ENCODE data around the gene DDN. TPM values are rescaled to one million over a fixed set of nuclear protein-coding genes. Genes with fewer than 3 reads are reported as not detected.

The DDN gene
- polyA plus RNA-seq, 1 of the 3 experiments (the other 2 are of a cell fraction), result 0.20 TPM

- H3K36me3 ChIP-seq (replicated peaks in 1 of 2; ENCODE audit: control insufficient read depth in 1 of 2, insufficient read depth in 2 of 2, low read length in 1 of 2), result peaks cover 47 to 84% of the 10 kb centered on the region in 2 experiments
- H3K79me2 ChIP-seq (ENCODE audit: insufficient read depth), result no peaks in the 10 kb centered on the region
- 95% methylated on average over 4 of the region's 4 CpGs for whole genome bisulfite sequencing (ENCODE audit: low lambda C conversion rate)
- no peaks in the 10 kb centered on the region for H3K9me3 ChIP-seq
- H3F3A ChIP-seq (replicated peaks; ENCODE audit: insufficient read depth), result peaks cover 18% of the 10 kb centered on the region
- TF ChIP-seq, protein P1, sequence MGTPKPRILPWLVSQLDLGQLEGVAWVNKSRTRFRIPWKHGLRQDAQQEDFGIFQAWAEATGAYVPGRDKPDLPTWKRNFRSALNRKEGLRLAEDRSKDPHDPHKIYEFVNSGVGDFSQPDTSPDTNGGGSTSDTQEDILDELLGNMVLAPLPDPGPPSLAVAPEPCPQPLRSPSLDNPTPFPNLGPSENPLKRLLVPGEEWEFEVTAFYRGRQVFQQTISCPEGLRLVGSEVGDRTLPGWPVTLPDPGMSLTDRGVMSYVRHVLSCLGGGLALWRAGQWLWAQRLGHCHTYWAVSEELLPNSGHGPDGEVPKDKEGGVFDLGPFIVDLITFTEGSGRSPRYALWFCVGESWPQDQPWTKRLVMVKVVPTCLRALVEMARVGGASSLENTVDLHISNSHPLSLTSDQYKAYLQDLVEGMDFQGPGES (IDR thresholded peaks at IDR 0.05; ENCODE audit: low read depth, low read length), result no peak
- TF ChIP-seq RCOR1 (IDR thresholded peaks at IDR 0.05; ENCODE audit: low read length) (no peak), RXRA (IDR thresholded peaks at IDR 0.05; ENCODE audit: borderline replicate concordance, low read depth) (no peak)
- TF ChIP-seq, protein P2, sequence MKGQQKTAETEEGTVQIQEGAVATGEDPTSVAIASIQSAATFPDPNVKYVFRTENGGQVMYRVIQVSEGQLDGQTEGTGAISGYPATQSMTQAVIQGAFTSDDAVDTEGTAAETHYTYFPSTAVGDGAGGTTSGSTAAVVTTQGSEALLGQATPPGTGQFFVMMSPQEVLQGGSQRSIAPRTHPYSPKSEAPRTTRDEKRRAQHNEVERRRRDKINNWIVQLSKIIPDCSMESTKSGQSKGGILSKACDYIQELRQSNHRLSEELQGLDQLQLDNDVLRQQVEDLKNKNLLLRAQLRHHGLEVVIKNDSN (IDR thresholded peaks at IDR 0.05; ENCODE audit: borderline replicate concordance, low read depth), result no peak
- no peak overlapping the region for H3K9ac ChIP-seq
- no peaks in the 10 kb centered on the region for H4K20me1 ChIP-seq (ENCODE audit: insufficient read depth)
- no peak overlapping the region for H3K27ac ChIP-seq (ENCODE audit: low read depth in 2 of 2, low read length in 1 of 2)
- H2AFZ ChIP-seq (ENCODE audit: low read depth), result no peak overlapping the region
- H3K27me3 ChIP-seq (ENCODE audit: insufficient read depth), result no peaks in the 10 kb centered on the region
- CTCF ChIA-PET, result interaction anchor here (0.6 to 1.1 kb wide), 2 partner anchors 16 to 38 kb away, joined by 3 read pairs; no protein-coding TSS in a partner anchor
- POLR2A ChIA-PET, result no interaction called here
- no peak overlapping the region for H3K4me2 ChIP-seq
- H3K4me1 ChIP-seq (ENCODE audit: control insufficient read depth in 1 of 2, insufficient read depth in 2 of 2, low read depth in 1 of 2, low read length in 1 of 2), result no peaks in the 10 kb centered on the region
- H3K9me2 ChIP-seq, result no peaks in the 10 kb centered on the region
- no peak overlapping the region for H3K4me3 ChIP-seq (ENCODE audit: low read depth in 2 of 2, low read length in 1 of 2)
- no peak for DNase-seq
Observed at GRCh38 chr12:49025463-49025862, 26.3 kb upstream of the DDN start.

DNA sequence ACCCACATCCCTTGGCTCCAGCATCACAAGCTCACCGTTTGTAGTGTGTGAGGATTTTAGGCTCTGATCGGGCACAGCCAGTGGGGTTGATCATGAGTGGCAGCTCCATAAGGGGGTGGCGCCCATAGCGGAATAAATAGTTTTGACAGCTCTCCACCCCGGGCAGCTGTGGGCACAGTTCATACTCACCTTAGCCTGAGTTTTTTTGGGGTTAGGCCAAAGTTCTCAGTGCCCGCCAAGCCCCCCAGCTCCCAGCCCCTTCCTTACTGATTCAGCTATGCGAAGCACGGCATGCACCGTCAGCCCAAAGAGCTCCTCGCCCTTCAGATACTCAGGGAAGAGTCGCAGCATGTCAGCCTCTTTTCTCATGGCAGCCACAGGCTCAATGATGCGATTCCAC, 25.4 kb upstream of the DDN start:
- Histone ChIP-seq H3K4me1 (ENCODE audit: control insufficient read depth in 1 of 2, insufficient read depth in 2 of 2, low read depth in 1 of 2, low read length in 1 of 2) (peaks cover 0 to 4% of the 10 kb centered on the region in 2 experiments; a peak in 2 of 4 replicates), H3K36me3 (replicated peaks in 1 of 2; ENCODE audit: control insufficient read depth in 1 of 2, insufficient read depth in 2 of 2, low read length in 1 of 2) (peaks cover 42 to 77% of the 10 kb centered on the region in 2 experiments), H3K9me3 (no peaks in the 10 kb centered on the region), H3K4me2 (no peak overlapping the region), H3K9ac (no peak overlapping the region), H4K20me1 (ENCODE audit: insufficient read depth) (no peaks in the 10 kb centered on the region), H2AFZ (ENCODE audit: low read depth) (no peak overlapping the region), H3K27ac (ENCODE audit: low read depth in 2 of 2, low read length in 1 of 2) (no peak overlapping the region), H3K27me3 (ENCODE audit: insufficient read depth) (no peaks in the 10 kb centered on the region), H3K79me2 (ENCODE audit: insufficient read depth) (no peaks in the 10 kb centered on the region), H3K4me3 (ENCODE audit: low read depth in 2 of 2, low read length in 1 of 2) (no peak overlapping the region), H3F3A (replicated peaks; ENCODE audit: insufficient read depth) (peaks cover 19% of the 10 kb centered on the region), H3K9me2 (no peaks in the 10 kb centered on the region)
- CTCF ChIA-PET, result interaction anchor here (1.0 kb wide), 1 partner anchor 14 kb away, joined by 3 read pairs; no protein-coding TSS in a partner anchor
- DNase-seq, result no peak
- POLR2A ChIA-PET, result no interaction called here
- TF ChIP-seq REST (IDR thresholded peaks at IDR 0.05; ENCODE audit: low read depth, low read length) (no peak), RAD21 (IDR thresholded peaks at IDR 0.05; ENCODE audit: low read length) (no peak), POLR2AphosphoS5 (IDR thresholded peaks at IDR 0.05; ENCODE audit: low read depth, low read length) (no peak), RCOR1 (IDR thresholded peaks at IDR 0.05; ENCODE audit: low read length) (no peak)
- 88% methylated on average over 12 of the region's 12 CpGs for WGBS (ENCODE audit: low lambda C conversion rate)
